Renal cortical epithelial cell (primary cell): ENCODE results near the gene PPIL1. TPM values are rescaled to one million over a fixed set of nuclear protein-coding genes. Genes with fewer than 3 reads are reported as not detected.

ENCODE experiments used
- DNase-seq: peaks from one replicate; pipeline ENCODE4 v3.0.0-alpha.2; 2011; ENCODE audit warnings: low read depth
- total RNA-seq: library from RNA; depleted of rRNA; stranded (reverse); fragments of >200 nt; gene quantifications from 2 replicates; pipeline ENCODE4 v1.2.3, GENCODE V29; 2014

PPIL1 gene
- total RNA-seq, 1 donor from 2014 or later: 29.6 TPM

DNA sequence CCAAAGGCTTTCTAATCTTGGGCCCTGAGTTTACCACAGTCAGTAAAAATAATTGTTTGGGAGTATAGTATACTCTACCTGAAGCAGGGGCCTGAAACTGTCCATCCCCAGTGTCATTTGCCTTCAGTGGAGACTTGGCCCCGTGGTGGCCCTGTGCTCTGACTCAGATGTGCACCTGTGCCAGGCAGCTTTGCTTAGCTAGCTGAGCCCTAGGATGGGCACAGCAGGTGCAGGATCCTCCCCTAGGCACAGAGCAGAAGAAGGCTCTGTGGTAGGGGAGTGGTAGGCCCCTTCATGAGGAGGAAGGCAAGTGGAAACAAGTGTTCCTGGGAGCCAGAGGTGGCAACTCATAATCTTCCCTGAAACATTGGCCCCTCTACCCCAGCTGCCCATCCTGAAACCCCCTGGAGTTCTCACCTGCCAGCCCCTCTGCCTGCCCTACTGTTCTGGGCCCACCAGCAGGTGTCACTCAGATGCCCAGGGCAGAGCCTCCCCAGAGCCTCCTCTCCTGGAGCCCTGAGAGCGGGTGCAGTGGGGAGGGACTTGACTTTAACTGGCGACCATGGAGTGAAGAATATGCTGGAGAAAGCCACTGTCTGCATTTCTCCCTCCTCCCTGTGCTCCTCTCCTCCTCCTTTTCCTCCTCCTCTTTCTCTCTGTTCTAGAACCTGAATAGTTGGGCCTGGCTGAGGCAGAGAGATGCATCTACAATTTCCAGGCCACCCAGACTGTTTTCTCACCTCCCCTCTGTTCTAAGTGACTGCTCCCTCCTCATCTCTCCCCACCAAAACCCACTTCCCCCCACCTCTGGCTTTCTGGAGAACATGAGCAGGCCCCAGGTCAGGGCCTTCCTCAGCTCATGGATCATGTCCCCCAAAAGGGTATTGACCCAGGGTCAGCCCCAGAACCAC lies 38.2 kb downstream of the PPIL1 start:
- DNase-seq: no peak

- no peak for DNase-seq
These were observed 39.8 kb downstream of the PPIL1 start for GRCh38 chr6:36834576-36835341.

DNA sequence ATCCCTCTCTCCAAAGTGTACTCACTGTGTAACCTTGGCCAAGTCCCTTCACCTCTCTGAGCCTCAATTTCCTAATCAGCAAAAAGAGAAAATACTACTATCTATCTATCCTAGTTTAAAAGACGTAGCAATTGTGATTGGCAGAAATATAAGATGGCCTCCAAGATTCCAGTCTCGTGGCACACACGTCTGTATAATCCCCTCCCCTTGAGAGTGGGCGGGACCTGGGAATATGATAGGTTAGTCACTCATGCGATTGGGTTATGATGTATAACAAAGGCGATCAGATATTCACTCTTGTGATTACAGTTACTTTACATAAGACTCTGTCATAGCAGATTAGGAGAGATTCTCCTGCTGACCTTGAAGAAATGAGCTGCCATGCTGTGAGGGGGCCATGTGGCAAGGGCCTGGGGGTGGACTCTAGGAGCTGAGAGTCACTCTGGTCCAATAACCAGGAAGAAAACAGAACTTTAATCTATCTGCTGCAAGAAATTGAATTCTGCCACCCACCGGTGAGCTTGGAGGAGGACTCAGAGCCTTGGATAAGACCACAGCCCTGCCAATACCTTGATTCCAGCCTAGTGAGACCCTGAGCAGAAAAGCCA lies 41.3 kb downstream of the PPIL1 start:
- no peak for DNase-seq

DNA sequence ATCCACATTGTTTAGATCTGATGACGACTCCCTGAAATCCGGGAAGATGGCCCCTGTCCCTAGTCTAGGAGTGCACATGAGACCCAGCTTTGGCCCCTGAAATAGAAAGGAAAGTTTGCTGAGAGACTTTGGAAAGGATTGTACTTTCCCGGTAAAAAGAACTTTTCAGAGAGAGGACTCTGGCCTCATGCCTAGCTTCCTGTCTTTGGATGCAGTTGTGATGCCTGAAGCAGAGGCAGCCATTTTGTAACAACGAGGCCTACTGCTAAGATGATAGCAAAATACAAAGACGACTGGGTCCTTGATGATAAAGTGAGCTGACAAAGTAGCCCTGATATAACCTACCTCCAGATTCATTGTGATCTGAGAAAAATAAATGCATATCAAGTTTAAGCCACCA lies 42.3 kb downstream of the PPIL1 start:
- DNase-seq: no peak

GRCh38 chr6:36830577-36830976 lies 44.0 kb downstream of the PPIL1 start:
- DNase-seq: no peak

GRCh38 chr6:36829919-36830544 lies 44.6 kb downstream of the PPIL1 start:
- no peak for DNase-seq

DNA sequence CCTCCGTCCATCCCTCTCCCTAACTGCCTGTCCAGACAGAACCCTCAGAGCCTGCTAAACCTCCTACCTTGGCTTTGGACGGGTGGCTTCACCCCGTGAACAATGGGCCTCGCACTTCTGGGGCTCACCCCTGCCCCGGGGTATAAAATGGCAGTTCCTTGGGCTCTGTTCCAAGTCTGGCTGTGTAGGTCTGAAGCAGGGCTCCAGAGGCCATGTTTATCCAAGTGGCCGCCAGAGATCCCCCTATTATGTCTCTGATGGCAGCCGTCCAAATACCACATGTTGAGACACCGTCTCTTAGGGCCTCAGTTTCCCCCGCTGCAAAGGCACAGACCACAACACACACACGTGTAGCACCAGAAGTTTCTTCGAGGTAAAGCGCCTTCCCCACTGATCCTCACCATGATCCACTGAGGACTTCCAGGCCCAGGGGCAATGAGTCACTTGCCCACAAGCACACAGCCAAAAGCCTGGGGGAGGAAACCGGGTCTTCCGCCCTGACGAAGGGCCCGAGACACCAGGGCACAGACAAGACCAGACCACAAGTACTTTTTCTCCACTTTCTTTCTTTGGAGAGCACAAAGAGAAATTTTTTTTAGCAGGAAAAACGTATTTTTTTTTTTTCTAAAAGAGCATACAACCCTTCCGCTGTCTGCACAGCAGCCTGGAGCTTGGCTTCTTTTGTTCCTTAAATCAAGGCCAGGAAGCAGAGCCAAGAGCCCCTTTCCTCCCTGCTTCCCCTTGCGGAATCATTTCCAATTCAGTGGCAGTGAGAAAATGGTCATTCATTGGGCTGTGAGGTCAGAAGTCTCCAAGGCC lies 47.1 kb downstream of the PPIL1 start:
- peak; percentile 57 for DNase-seq

DNA sequence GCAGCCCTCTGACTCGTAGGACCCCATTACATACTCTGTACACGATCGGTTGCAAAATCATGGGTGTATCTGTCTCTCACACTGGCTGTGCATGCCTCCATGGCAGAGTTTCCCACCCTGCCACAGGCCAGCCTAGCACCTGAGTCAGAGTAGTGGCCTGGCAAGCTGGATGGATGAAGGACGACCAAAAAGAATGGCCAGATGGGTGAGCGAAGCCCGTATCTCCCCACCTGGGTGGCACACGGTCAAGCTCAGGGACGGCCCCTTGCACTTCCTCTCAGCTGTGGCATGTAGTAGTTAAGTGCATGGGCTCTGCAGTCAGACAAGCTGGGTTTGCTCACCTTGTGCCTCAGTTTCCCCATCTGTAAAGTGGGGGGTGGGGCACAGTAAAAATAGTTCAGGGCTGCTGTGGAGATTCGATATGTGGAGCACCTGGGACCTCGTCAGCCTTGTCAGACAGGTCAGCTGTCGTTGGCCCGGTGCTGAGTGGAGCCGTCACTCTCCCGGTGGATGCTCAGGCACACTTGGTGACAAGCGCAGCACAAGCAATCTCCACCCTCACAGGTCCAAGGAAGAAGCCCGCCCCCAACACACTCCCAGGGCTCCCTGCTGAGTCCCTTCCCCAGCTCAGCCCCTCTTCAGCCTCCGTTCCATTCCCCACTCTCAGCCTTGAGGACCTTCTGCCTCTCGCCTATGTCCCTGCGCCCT lies 47.9 kb downstream of the PPIL1 start:
- no peak for DNase-seq

DNA sequence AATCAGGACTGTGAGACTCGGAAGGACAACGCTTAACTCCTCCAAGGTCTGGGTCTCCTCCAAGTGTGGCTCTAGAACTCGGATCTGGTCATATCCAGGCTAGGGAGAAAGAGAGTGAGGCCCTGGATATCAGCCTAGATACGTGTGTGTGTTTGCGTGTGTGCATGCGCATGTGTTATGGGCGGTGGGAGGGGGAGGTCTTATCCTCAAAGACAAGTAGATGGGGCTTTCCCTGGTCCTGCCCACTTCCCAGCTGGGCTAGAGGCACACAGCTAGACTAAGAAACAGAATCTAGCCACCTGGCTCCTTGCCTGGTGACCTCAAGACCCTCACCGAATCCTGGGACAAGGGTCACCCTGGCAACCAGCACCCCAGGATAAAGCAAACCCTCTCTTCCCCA lies 48.6 kb downstream of the PPIL1 start:
- no peak for DNase-seq

DNA sequence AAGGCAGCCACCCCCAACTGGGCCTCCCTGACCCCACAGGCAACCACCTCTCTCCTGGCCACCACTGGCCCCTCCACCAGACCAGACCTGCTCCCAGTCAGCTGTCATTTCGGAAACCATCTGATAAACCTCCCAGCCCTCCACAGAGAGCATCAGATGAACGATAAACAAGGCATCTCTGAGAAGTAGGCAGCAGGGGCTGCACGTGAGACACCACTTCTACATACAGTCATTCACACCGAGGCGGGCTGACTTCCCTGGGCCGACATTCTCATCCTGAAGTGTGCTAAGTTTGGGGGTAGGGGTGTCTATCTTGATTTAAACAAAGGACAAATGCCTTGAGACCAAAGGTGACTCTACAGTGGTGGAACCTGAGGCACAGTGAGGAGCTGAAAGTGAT lies 49.2 kb downstream of the PPIL1 start:
- no peak for DNase-seq

DNA sequence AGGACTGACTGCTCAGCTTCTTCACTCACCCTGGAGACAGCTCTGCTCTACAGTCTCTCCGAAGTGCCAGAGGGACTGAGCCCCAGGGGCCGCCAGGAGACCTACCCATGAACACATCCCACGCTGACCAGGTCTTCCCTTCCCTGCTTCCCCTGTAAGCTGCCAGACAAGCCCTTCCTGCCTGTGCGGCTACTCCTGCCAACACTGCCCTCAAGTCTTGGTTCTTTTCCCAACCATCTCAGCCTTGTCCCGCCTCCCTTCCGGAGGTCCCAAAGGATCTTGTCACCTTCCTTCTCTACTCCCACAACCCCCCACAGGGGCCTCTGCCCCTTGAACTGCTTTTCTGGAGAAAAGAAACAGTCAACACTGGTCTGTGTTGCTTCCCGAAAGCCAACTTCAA lies 50.4 kb downstream of the PPIL1 start:
- no peak for DNase-seq

- no peak for DNase-seq
These were observed 51.0 kb downstream of the PPIL1 start for GRCh38 chr6:36823421-36824096.

- DNase-seq: peak; percentile 73
These were observed 51.9 kb downstream of the PPIL1 start for GRCh38 chr6:36822506-36823269.

DNA sequence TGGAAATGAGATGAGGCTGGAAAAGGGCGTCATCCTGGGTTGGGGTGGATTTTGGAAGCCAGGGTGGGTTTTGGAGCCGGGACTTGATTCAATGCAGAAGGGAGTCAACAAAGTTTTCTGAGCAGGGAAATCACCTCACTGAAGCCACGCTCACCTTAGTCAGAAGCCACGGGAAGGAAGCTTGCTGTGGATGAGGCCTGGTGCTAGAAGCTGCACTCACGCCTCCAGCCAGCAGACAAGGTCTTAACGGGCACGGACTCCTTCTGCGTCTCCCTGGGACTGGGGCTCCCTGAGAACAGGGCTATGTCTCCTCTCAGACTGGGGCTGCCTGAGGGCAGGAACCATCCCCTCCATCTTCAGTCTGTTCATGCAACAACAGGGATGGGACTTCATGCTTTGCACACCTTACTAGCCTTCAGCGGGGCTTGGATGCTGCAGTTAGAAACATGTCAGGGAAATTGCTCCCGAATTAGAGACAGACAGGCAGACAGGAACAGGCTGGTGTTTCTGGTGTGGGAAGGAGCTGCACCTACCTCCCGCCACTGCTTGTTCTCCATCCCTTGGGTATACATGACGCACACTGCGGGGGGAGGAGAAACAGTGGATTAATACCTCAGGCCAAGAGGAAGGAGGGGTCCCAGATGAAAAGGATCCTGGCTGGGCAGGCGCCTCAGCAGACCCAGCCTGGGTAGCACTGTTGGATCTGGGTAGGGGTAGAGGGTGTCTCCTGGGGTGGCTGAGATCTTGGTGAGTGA lies 52.8 kb downstream of the PPIL1 start:
- DNase-seq: no peak

GRCh38 chr6:36820700-36821580 lies 53.7 kb downstream of the PPIL1 start:
- peak; percentile 77 for DNase-seq

DNA sequence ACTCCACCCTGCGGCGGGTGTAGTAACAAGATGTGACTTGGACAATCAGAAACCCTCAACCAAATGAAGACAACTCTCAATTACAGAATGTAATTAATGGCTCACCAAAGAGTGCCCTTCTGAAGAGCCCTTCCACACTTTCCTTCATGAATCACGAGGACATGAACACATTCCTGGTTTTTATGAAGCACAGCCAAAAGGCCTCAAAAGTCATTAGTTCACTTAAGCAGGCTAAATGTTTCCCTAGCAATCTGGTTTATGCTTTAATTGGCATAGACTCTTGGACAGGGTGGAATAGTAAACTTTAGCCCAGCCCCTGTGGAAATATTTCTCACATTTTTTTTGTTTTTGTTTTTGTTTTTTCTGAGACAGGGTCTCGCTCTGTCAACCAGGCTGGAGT lies 55.8 kb downstream of the PPIL1 start:
- DNase-seq: peak; percentile 74

GRCh38 chr6:36817847-36818246 lies 56.8 kb downstream of the PPIL1 start:
- DNase-seq: no peak
